ENCODE data around the gene IL1RAPL1. TPM values are rescaled to one million over a fixed set of nuclear protein-coding genes. Genes with fewer than 3 reads are reported as not detected.
"Not testable (repeated sequence)": the region's sequence is repeated elsewhere in the genome, so short reads cannot be mapped to it uniquely, and the experiment has no call there.

Gene IL1RAPL1
- total and polyA plus RNA-seq, 8 donors = 0.06 to 3.3 (median 0.31) TPM; not detected in 3

DNA sequence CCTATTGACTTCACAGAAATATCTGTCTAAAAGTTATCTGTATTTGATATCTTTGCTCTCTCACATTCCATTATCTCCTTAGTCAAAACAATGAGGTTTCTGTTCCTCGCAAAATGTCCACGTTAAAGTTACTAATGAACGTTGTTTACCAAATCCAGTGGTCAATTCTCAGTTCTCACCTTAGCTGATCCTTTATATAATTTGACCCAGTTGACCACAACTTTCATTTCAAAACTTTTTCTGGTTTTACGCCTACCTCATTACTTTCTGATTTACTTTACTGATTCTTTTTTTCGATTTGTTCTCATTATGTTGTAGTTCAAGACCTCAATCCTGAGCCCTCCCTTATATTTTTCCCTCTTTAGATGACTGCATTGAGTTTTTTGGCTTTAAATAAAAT, 186.6 kb downstream of the IL1RAPL1 start:
- 71 to 87% (median 82%) methylated on average over 5 of the region's 5 CpGs for WGBS, 5 donors

DNA sequence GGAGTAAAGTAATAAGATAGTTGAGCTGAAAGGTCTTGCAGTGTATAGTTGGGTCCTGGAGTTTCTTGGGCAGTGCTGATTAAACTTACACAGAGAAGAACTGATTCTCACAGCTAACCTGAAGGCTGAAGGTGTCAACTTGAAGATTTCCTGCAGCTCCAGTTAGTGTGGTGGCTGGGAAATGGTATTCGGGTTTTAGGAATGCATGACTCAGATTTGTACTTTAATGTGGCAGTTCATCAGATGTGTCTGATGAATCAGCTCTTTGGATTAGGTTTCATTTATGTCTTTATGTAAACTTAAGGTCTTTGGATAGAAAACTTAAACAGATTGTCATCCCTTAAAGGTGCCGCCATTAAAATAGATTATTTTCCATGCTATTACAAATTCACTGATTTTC, 200.0 kb downstream of the IL1RAPL1 start:
- TF ChIP-seq POLR2AphosphoS5 (IDR thresholded peaks at IDR 0.05) = no peak
- TF ChIP-seq POLR2A (IDR thresholded peaks at IDR 0.05) = no peak
- no peak for TF ChIP-seq EP300 (IDR thresholded peaks at IDR 0.05)
- TF ChIP-seq, protein P1, sequence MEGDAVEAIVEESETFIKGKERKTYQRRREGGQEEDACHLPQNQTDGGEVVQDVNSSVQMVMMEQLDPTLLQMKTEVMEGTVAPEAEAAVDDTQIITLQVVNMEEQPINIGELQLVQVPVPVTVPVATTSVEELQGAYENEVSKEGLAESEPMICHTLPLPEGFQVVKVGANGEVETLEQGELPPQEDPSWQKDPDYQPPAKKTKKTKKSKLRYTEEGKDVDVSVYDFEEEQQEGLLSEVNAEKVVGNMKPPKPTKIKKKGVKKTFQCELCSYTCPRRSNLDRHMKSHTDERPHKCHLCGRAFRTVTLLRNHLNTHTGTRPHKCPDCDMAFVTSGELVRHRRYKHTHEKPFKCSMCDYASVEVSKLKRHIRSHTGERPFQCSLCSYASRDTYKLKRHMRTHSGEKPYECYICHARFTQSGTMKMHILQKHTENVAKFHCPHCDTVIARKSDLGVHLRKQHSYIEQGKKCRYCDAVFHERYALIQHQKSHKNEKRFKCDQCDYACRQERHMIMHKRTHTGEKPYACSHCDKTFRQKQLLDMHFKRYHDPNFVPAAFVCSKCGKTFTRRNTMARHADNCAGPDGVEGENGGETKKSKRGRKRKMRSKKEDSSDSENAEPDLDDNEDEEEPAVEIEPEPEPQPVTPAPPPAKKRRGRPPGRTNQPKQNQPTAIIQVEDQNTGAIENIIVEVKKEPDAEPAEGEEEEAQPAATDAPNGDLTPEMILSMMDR (IDR thresholded peaks at IDR 0.05) = no peak
- H3K9me3 ChIP-seq = no peaks in the 10 kb centered on the region
- DNase-seq = no peak
- 57 to 78% (median 71%) methylated on average over 2 of the region's 2 CpGs for WGBS, 5 donors
- intact Hi-C loops (cut with DNase I; ENCODE audit: low total_unique reads) = no loop called here
- H3K27me3 ChIP-seq = peaks cover 0 to 5% (median 0%) of the 10 kb centered on the region in 3 donors
- no peaks in the 10 kb centered on the region for H3K4me1 ChIP-seq
- no peak overlapping the region for H3K4me3 ChIP-seq
- no peaks in the 10 kb centered on the region for H3K36me3 ChIP-seq
- no peak overlapping the region for H3K27ac ChIP-seq

More for the DNA sequence above, 186.6 kb downstream of the IL1RAPL1 start:
- Histone ChIP-seq H3K4me1 (no peaks in the 10 kb centered on the region), H3K9me3 (no peaks in the 10 kb centered on the region), H3K36me3 (no peaks in the 10 kb centered on the region), H3K27me3 (no peaks in the 10 kb centered on the region), H3K27ac (no peak overlapping the region), H3K4me3 (no peak overlapping the region)
- intact Hi-C loops (cut with DNase I; ENCODE audit: low total_unique reads) = no loop called here
- no peak for TF ChIP-seq EP300 (IDR thresholded peaks at IDR 0.05)
- TF ChIP-seq, protein P1 (IDR thresholded peaks at IDR 0.05) = no peak
- no peak for TF ChIP-seq POLR2AphosphoS5 (IDR thresholded peaks at IDR 0.05)
- TF ChIP-seq POLR2A (IDR thresholded peaks at IDR 0.05) = no peak
- DNase-seq = no peak

GRCh38 chrX:28800671-28801070, 213.4 kb downstream of the IL1RAPL1 start:
- H3K4me3 ChIP-seq; DNase-seq; H3K36me3 ChIP-seq; H3K4me1 ChIP-seq; H3K27me3 ChIP-seq; intact Hi-C loops (cut with DNase I; ENCODE audit: low total_unique reads); H3K27ac ChIP-seq: not testable (repeated sequence)
- 80 to 97% (median 90%) methylated on average over 5 of the region's 5 CpGs for WGBS, 5 donors
- peaks cover 0 to 18% (median 10%) of the 10 kb centered on the region in 4 donors for H3K9me3 ChIP-seq

DNA sequence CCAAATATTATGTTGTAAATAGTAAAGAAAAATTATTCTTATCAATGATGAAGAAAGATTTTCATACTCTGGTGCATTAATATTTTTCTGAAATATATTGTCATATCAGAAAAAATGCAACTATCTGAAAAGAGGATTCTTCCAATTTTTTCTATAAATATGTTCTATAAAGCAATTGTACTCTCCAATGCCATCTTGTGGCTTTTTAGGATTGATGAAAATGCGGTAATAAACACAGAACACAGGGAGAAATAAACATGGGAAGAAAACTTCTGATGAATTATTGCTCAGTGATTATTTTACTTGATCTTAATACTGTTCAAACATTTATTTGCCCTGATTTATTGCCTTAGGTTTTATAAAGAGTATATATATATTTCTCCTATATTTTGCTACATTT, 215.4 kb downstream of the IL1RAPL1 start:
- Histone ChIP-seq H3K27ac (no peak overlapping the region), H3K9me3 (peaks cover 0 to 5% (median 1%) of the 10 kb centered on the region in 4 donors), H3K27me3 (no peaks in the 10 kb centered on the region), H3K4me3 (no peak overlapping the region), H3K36me3 (no peaks in the 10 kb centered on the region), H3K4me1 (no peaks in the 10 kb centered on the region)
- 53 to 67% (median 59%) methylated on average over 1 of the region's 1 CpG for WGBS, 5 donors
- DNase-seq = no peak
- TF ChIP-seq POLR2A (IDR thresholded peaks at IDR 0.05) = no peak
- no peak for TF ChIP-seq POLR2AphosphoS5 (IDR thresholded peaks at IDR 0.05)
- TF ChIP-seq, protein P1 (IDR thresholded peaks at IDR 0.05) = no peak
- TF ChIP-seq EP300 (IDR thresholded peaks at IDR 0.05) = no peak
- intact Hi-C loops (cut with DNase I; ENCODE audit: low total_unique reads) = no loop called here

- Histone ChIP-seq H3K4me1 (no peaks in the 10 kb centered on the region), H3K36me3 (no peaks in the 10 kb centered on the region), H3K27me3 (no peaks in the 10 kb centered on the region), H3K27ac (no peak overlapping the region), H3K9me3 (no peaks in the 10 kb centered on the region), H3K4me3 (no peak overlapping the region)
- WGBS, 5 donors = 54 to 78% (median 70%) methylated on average over 1 of the region's 1 CpG
- TF ChIP-seq POLR2AphosphoS5 (IDR thresholded peaks at IDR 0.05) (no peak), POLR2A (IDR thresholded peaks at IDR 0.05) (no peak), EP300 (IDR thresholded peaks at IDR 0.05) (no peak)
- TF ChIP-seq, protein P1 (IDR thresholded peaks at IDR 0.05) = no peak
- intact Hi-C loops (cut with DNase I; ENCODE audit: low total_unique reads) = no loop called here
- DNase-seq = no peak
Observed at GRCh38 chrX:28835991-28836390, 248.7 kb downstream of the IL1RAPL1 start.
